ENCODE results near the gene RALGAPB. TPM values are rescaled to one million over a fixed set of nuclear protein-coding genes. Genes with fewer than 3 reads are reported as not detected.
A peak's percentile ranks its signal among the peaks of the same experiment; 100 is the strongest.

Gene RALGAPB
- 17.5 TPM for polyA plus RNA-seq (2013, experiment 1 of 2)
- 16.6 TPM for polyA plus RNA-seq (2013, experiment 2 of 2)

GRCh38 chr20:38472513-38473366 lies at the start of gene RALGAPB:
Gene RALGAPB (plus strand): TSS chr20:38472843. CDS start chr20:38488433, 15,590 bp downstream.
- peak within 1 kb of the TSS; percentile 24 for H3K27ac ChIP-seq (ENCODE audit: low read length, poor library complexity, severe bottlenecking)
- peak within 1 kb of the TSS in 1 of 2 experiments; percentile 83 for H3K14ac ChIP-seq (ENCODE audit: low read length in 2 of 2)
- WGBS = 1% methylated on average over 48 of the region's 81 CpGs
- peak within 1 kb of the TSS; percentile 74 for H3K4me2 ChIP-seq (ENCODE audit: low read length, poor library complexity, severe bottlenecking)
- H3K9me3 ChIP-seq (ENCODE audit: control insufficient read depth, low read length) = no peaks in the 10 kb centered on the region
- peaks cover 9% of the 10 kb centered on the region for H3K79me1 ChIP-seq (replicated peaks; ENCODE audit: low read length, poor library complexity, severe bottlenecking)
- peaks cover 7 to 15% of the 10 kb centered on the region in 2 experiments for H3K27me3 ChIP-seq (ENCODE audit: control insufficient read depth in 1 of 2, insufficient read depth in 1 of 2, low read length in 2 of 2)
- no peak within 1 kb of the TSS for H2BK120ac ChIP-seq (ENCODE audit: low read depth, low read length)
- H4K91ac ChIP-seq (ENCODE audit: low read length) = peak within 1 kb of the TSS; percentile 80
- DNase-seq = peak; percentile 97
- H3K4ac ChIP-seq (ENCODE audit: low read depth in 1 of 2, low read length in 2 of 2) = peak within 1 kb of the TSS; percentile 58 to 81
- H4K8ac ChIP-seq (ENCODE audit: low read length) = peak within 1 kb of the TSS; percentile 92
- peak within 1 kb of the TSS; percentile 59 for H2BK5ac ChIP-seq (ENCODE audit: low read depth, low read length, poor library complexity, severe bottlenecking)
- H2BK12ac ChIP-seq (ENCODE audit: low read length in 2 of 2) = no peak within 1 kb of the TSS
- H3K4me1 ChIP-seq (ENCODE audit: control insufficient read depth, insufficient read depth, low read depth, low read length) = peaks cover 10% of the 10 kb centered on the region
- no peaks in the 10 kb centered on the region for H3K36me3 ChIP-seq (ENCODE audit: control insufficient read depth in 1 of 2, insufficient read depth in 2 of 2, low read depth in 1 of 2, low read length in 2 of 2)
- no peak within 1 kb of the TSS for H2BK15ac ChIP-seq (ENCODE audit: low read depth, poor library complexity, severe bottlenecking)
- H3K18ac ChIP-seq (ENCODE audit: low read depth in 1 of 2, low read length in 2 of 2) = peak within 1 kb of the TSS; percentile 88 to 91
- peak within 1 kb of the TSS; percentile 89 for H2AFZ ChIP-seq (ENCODE audit: low read depth, low read length)
- peak within 1 kb of the TSS; percentile 90 for H3K9ac ChIP-seq (ENCODE audit: low read length)
- H2AK5ac ChIP-seq (ENCODE audit: low read length, severe bottlenecking) = peak within 1 kb of the TSS; percentile 70
- peak within 1 kb of the TSS in 1 of 2 experiments; percentile 18 for H3K23ac ChIP-seq (ENCODE audit: low read length in 2 of 2)
- H3K4me3 ChIP-seq (ENCODE audit: insufficient read depth in 1 of 2, low read depth in 1 of 2, low read length in 2 of 2) = peak within 1 kb of the TSS; percentile 82 to 87

- Histone ChIP-seq H3K23ac (ENCODE audit: low read length in 2 of 2) (no peak overlapping the region), H4K91ac (ENCODE audit: low read length) (no peak overlapping the region), H2BK120ac (ENCODE audit: low read depth, low read length) (no peak overlapping the region), H3K4ac (ENCODE audit: low read depth in 1 of 2, low read length in 2 of 2) (no peak overlapping the region), H2AFZ (ENCODE audit: low read depth, low read length) (no peak overlapping the region), H2BK12ac (ENCODE audit: low read length in 2 of 2) (no peak overlapping the region), H3K9me3 (ENCODE audit: control insufficient read depth, low read length) (no peaks in the 10 kb centered on the region), H3K4me2 (ENCODE audit: low read length, poor library complexity, severe bottlenecking) (no peak overlapping the region), H3K27me3 (ENCODE audit: control insufficient read depth in 1 of 2, insufficient read depth in 1 of 2, low read length in 2 of 2) (no peaks in the 10 kb centered on the region), H3K14ac (ENCODE audit: low read length in 2 of 2) (no peak overlapping the region), H3K4me3 (ENCODE audit: insufficient read depth in 1 of 2, low read depth in 1 of 2, low read length in 2 of 2) (no peak overlapping the region), H2AK5ac (ENCODE audit: low read length, severe bottlenecking) (no peak overlapping the region), H3K79me1 (replicated peaks; ENCODE audit: low read length, poor library complexity, severe bottlenecking) (peaks cover 22% of the 10 kb centered on the region), H3K27ac (ENCODE audit: low read length, poor library complexity, severe bottlenecking) (no peak overlapping the region), H3K9ac (ENCODE audit: low read length) (no peak overlapping the region), H3K4me1 (ENCODE audit: control insufficient read depth, insufficient read depth, low read depth, low read length) (peaks cover 20% of the 10 kb centered on the region), H3K36me3 (ENCODE audit: control insufficient read depth in 1 of 2, insufficient read depth in 2 of 2, low read depth in 1 of 2, low read length in 2 of 2) (peaks cover 91 to 97% of the 10 kb centered on the region in 2 experiments), H3K18ac (ENCODE audit: low read depth in 1 of 2, low read length in 2 of 2) (no peak overlapping the region), H2BK5ac (ENCODE audit: low read depth, low read length, poor library complexity, severe bottlenecking) (no peak overlapping the region), H2BK15ac (ENCODE audit: low read depth, poor library complexity, severe bottlenecking) (no peak overlapping the region), H4K8ac (ENCODE audit: low read length) (no peak overlapping the region)
- 98% methylated on average over 3 of the region's 4 CpGs for WGBS
- no peak for DNase-seq
These were observed 49.1 kb upstream of the RALGAPB start for GRCh38 chr20:38423541-38423940.

- Histone ChIP-seq H3K9me3 (ENCODE audit: control insufficient read depth, low read length) (no peaks in the 10 kb centered on the region), H3K9ac (ENCODE audit: low read length) (no peak overlapping the region), H3K36me3 (ENCODE audit: control insufficient read depth in 1 of 2, insufficient read depth in 2 of 2, low read depth in 1 of 2, low read length in 2 of 2) (peaks cover 91 to 97% of the 10 kb centered on the region in 2 experiments), H2BK15ac (ENCODE audit: low read depth, poor library complexity, severe bottlenecking) (no peak overlapping the region), H4K8ac (ENCODE audit: low read length) (no peak overlapping the region), H3K18ac (ENCODE audit: low read depth in 1 of 2, low read length in 2 of 2) (no peak overlapping the region), H3K4me3 (ENCODE audit: insufficient read depth in 1 of 2, low read depth in 1 of 2, low read length in 2 of 2) (no peak overlapping the region), H2AK5ac (ENCODE audit: low read length, severe bottlenecking) (no peak overlapping the region), H2BK5ac (ENCODE audit: low read depth, low read length, poor library complexity, severe bottlenecking) (no peak overlapping the region), H2AFZ (ENCODE audit: low read depth, low read length) (no peak overlapping the region), H3K27me3 (ENCODE audit: control insufficient read depth in 1 of 2, insufficient read depth in 1 of 2, low read length in 2 of 2) (no peaks in the 10 kb centered on the region), H3K23ac (ENCODE audit: low read length in 2 of 2) (no peak overlapping the region), H3K14ac (ENCODE audit: low read length in 2 of 2) (no peak overlapping the region), H3K79me1 (replicated peaks; ENCODE audit: low read length, poor library complexity, severe bottlenecking) (peaks cover 27% of the 10 kb centered on the region), H2BK12ac (ENCODE audit: low read length in 2 of 2) (no peak overlapping the region), H2BK120ac (ENCODE audit: low read depth, low read length) (no peak overlapping the region), H4K91ac (ENCODE audit: low read length) (no peak overlapping the region), H3K27ac (ENCODE audit: low read length, poor library complexity, severe bottlenecking) (no peak overlapping the region), H3K4ac (ENCODE audit: low read depth in 1 of 2, low read length in 2 of 2) (no peak overlapping the region), H3K4me1 (ENCODE audit: control insufficient read depth, insufficient read depth, low read depth, low read length) (peaks cover 23% of the 10 kb centered on the region), H3K4me2 (ENCODE audit: low read length, poor library complexity, severe bottlenecking) (no peak overlapping the region)
- no peak for DNase-seq
- 100% methylated on average over 1 of the region's 1 CpG for WGBS
These were observed 48.2 kb upstream of the RALGAPB start for GRCh38 chr20:38424401-38424800.
